ENCODE measurements around the gene MYL11.

Gene MYL11

DNA sequence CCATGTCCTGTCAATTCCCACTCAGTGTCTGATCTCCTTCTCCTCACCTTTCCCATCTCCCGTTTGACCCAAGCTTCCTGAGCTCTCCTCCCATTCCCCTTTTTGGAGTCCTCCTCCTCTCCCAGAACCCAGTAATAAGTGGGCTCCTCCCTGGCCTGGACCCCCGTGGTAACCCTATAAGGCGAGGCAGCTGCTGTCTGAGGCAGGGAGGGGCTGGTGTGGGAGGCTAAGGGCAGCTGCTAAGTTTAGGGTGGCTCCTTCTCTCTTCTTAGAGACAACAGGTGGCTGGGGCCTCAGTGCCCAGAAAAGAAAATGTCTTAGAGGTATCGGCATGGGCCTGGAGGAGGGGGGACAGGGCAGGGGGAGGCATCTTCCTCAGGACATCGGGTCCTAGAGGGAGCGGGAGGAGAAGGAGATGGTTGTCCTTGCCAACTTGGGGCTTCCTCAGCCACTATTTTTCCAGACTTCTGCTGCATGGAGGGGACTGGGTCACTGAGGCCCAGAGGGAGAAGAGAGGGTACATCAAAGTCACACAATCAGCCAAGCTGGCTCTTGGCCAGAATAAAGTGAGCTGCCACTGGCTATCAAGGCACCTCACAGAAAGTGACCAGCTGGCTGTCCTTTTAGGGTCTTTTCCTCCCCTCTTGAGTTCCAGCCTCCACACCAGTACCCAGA is 2.4 kb upstream of the MYL11 start:
- Mint-ChIP-seq H3K4me1 (ENCODE audit: low read depth) (peaks cover 25% of the 10 kb centered on the region), H3K9me3 (no peaks in the 10 kb centered on the region), H3K36me3 (ENCODE audit: low read depth) (peaks cover 9% of the 10 kb centered on the region), H3K27ac (peak overlapping the region; percentile 94), H3K27me3 (ENCODE audit: low read depth) (no peaks in the 10 kb centered on the region), H3K4me3 (peak overlapping the region; percentile 84)

DNA sequence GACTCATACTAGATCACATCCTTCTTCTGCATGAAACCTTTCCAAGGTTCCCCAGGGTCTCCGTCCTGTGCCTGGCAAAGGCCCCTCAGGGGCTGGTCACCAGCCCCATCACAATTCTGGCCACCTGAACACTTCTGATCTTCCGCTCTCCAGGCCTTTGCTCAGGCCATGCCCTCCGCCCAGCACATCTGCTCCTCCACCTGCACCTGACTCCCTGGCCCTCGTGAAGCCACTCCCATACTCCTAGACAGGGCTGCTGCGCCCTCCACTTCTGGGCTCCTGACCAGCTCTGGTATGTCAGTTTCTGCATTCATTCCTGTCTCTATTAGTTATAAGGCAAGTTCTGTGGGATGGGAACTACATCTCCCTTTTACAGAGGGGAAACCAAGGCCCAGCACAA is 1.9 kb upstream of the MYL11 start:
- no peaks in the 10 kb centered on the region for H3K9me3 Mint-ChIP-seq
- no peak overlapping the region for H3K4me3 Mint-ChIP-seq
- H3K4me1 Mint-ChIP-seq (ENCODE audit: low read depth): peaks cover 24% of the 10 kb centered on the region
- no peaks in the 10 kb centered on the region for H3K27me3 Mint-ChIP-seq (ENCODE audit: low read depth)
- no peak overlapping the region for H3K27ac Mint-ChIP-seq
- H3K36me3 Mint-ChIP-seq (ENCODE audit: low read depth): peaks cover 9% of the 10 kb centered on the region

DNA sequence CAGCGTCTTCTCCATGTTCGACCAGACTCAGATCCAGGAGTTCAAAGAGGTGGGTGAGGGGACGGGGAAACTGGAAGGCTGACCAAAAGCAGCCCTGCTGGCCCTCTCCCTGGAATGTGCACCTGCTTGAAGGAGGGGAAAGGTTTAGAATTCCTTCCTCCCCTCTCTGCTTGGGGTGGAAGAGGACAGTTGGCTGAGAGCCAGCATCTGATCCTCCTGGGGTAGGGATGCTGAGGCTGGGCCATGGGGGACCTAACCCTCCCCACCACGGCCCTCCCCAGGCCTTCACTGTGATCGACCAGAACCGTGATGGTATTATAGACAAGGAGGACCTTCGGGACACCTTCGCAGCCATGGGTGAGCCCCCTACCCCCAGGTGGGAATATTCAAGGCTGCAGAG is 1.3 kb downstream of the MYL11 start:
- peaks cover 34% of the 10 kb centered on the region for H3K4me1 Mint-ChIP-seq (ENCODE audit: low read depth)
- H3K9me3 Mint-ChIP-seq: no peaks in the 10 kb centered on the region
- peaks cover 20% of the 10 kb centered on the region for H3K36me3 Mint-ChIP-seq (ENCODE audit: low read depth)
- H3K4me3 Mint-ChIP-seq: no peak overlapping the region
- no peak overlapping the region for H3K27ac Mint-ChIP-seq
- H3K27me3 Mint-ChIP-seq (ENCODE audit: low read depth): no peaks in the 10 kb centered on the region

DNA sequence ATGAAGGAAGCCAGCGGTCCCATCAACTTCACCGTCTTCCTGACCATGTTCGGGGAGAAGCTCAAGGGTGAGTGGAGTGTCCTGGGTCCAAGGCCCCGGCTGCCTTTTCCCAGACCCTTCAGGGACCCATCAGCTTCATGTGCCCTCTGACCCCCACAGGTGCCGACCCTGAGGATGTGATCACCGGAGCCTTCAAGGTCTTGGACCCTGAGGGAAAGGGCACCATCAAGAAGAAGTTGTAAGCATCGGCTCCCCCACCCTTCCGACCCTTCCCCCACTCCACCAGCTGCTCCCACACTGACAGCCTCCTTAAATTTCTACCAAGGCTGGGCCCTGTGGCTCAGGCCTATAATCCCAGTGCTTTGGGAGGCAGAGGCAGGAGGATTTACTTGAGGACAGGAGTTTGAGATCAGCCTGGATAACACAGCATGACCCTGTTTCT is 1.9 kb downstream of the MYL11 start:
- Mint-ChIP-seq H3K4me1 (ENCODE audit: low read depth) (peaks cover 36% of the 10 kb centered on the region), H3K36me3 (ENCODE audit: low read depth) (peaks cover 23% of the 10 kb centered on the region), H3K9me3 (no peaks in the 10 kb centered on the region), H3K4me3 (no peak overlapping the region), H3K27me3 (ENCODE audit: low read depth) (no peaks in the 10 kb centered on the region), H3K27ac (no peak overlapping the region)

DNA sequence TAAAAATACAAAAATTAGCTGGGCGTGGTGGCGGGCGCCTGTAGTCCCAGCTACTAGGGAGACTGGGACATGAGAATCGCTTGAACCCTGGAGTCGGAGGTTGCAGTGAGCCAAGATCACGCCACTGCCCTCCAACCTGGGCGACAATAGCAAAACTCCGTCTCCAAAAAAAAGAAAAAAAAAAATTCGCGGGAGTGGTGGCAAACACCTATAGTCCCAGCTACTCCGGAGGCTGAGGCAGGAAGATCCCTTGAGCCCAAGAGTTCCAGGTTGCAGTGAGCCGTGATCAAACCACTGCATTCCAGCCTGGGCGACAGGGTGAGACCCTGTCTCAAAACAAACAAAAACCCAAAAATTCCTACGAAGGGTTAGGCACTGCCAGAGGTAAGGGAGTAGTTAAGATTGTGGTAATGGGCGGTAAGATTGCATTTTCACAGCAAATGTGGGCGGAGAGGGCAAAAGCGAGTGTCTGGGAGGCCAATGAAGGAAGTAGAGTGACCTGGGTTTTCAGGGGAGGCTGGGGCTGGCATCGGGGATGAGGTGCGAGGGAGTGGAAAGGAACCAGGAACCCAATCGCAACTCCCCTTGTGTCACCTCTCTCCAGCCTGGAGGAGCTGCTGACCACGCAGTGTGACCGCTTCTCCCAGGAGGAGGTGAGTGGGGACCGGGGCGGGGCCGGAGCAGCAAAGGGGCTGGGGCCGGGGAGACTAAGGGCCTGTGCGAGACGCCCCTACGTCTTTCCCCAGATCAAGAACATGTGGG is 2.6 kb downstream of the MYL11 start:
- peaks cover 26% of the 10 kb centered on the region for H3K36me3 Mint-ChIP-seq (ENCODE audit: low read depth)
- H3K9me3 Mint-ChIP-seq: no peaks in the 10 kb centered on the region
- peaks cover 30% of the 10 kb centered on the region for H3K4me1 Mint-ChIP-seq (ENCODE audit: low read depth)
- H3K4me3 Mint-ChIP-seq: peak overlapping the region; percentile 96
- peak overlapping the region; percentile 99 for H3K27ac Mint-ChIP-seq
- no peaks in the 10 kb centered on the region for H3K27me3 Mint-ChIP-seq (ENCODE audit: low read depth)

DNA sequence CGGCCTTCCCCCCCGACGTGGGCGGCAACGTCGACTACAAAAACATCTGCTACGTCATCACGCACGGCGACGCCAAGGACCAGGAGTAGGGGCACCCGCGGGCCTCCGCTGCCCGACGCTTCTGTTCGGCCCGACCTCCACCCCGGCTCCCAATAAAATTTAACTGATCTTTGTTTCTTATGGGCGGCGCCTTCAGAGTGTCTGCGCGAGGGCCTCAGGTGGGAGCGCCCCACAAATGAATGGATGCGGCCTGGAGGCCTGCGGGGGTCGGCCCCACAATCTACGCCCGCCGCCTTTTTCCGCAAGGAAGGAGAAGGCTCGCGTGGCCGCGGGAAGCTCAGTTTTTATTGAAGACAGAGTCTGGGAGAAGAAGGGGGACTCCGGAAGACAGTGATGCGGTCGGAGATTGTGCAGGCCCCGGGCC is 3.2 kb downstream of the MYL11 start:
- Mint-ChIP-seq H3K27ac (peak overlapping the region; percentile 99), H3K4me1 (ENCODE audit: low read depth) (peaks cover 34% of the 10 kb centered on the region), H3K9me3 (no peaks in the 10 kb centered on the region), H3K36me3 (ENCODE audit: low read depth) (peaks cover 28% of the 10 kb centered on the region), H3K4me3 (peak overlapping the region; percentile 96), H3K27me3 (ENCODE audit: low read depth) (no peaks in the 10 kb centered on the region)

DNA sequence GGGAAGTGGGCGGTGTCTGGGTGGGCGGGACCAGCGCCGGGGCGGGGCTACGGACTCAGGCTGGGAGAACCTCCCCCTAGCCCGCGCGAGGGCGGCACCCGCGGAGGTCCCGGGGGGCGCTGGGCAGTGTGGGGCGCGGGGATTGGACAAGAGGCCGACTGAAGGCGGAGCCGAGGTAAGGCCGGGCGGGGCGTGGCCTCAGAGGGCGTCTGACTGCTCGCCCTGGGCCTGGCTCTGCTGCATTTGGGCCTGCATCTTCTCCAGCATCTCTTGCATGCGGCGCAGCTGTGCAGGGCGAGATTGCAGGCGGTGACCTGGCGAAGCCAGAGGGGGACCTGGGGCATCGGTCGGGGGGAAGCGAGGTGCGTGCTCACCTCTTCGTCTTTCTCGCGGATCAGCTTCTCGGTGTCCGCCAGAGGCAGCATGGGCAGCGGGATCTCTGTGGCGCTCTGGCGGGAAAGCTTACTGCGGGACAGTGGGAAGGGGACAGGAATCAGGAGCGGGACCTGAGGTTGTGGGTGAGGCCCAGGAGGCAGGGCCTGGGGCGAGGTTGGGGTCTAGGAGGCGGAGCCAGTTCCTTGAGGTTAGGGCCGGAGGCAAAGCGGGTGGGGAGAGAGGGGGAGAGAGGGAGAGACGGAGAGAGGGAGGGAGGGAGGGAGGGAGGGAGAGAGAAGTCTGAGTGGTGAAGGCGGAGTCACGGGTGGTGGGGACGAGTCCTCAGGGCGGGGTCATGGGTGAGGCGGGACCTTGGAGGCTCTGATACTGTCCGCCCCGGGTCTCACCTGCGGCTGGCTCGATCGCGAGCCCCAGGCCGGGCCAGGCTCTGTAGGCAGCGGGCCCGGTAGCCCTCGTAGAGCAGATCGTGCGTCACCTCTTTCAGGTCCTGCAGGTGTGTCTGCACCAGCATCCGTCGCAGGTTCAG is 3.9 kb downstream of the MYL11 start:
- Mint-ChIP-seq H3K36me3 (ENCODE audit: low read depth) (peaks cover 28% of the 10 kb centered on the region), H3K27ac (peak overlapping the region; percentile 99), H3K9me3 (no peaks in the 10 kb centered on the region), H3K4me1 (ENCODE audit: low read depth) (peaks cover 34% of the 10 kb centered on the region), H3K4me3 (peak overlapping the region; percentile 96), H3K27me3 (ENCODE audit: low read depth) (no peaks in the 10 kb centered on the region)

DNA sequence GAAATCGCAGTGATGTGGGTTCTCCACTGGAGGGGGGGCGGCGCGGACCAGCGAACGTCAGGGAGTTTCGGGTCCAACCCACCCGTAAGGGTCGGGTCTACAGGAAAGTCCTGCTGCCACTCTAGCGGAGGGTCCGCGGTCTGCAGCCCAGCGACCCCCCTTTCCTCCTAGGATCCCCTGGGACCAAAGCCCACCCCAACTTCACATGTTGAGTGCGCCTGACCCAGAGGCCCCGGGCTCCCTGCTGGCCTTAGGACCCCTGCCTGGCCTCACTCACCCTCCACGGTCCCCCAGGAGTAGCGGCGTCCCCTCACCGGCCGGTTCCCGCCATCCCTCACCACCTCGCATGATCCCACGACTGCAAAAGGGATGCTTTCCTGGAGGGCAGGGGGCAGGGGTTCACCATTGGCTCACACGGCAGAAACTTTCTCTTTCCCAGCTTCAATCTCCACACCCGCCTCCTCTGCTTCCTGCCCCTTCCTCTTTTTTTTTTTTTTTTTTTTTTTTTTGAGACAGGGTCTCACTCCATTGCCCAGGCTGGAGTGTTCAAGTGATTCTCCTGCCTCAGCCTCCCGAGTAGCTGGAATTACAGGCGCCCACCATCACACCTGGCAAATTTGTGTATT is 4.7 kb downstream of the MYL11 start:
- Mint-ChIP-seq H3K27ac (peak overlapping the region; percentile 99), H3K4me1 (ENCODE audit: low read depth) (peaks cover 37% of the 10 kb centered on the region), H3K27me3 (ENCODE audit: low read depth) (no peaks in the 10 kb centered on the region), H3K9me3 (no peaks in the 10 kb centered on the region), H3K36me3 (ENCODE audit: low read depth) (peaks cover 30% of the 10 kb centered on the region), H3K4me3 (peak overlapping the region; percentile 96)

DNA sequence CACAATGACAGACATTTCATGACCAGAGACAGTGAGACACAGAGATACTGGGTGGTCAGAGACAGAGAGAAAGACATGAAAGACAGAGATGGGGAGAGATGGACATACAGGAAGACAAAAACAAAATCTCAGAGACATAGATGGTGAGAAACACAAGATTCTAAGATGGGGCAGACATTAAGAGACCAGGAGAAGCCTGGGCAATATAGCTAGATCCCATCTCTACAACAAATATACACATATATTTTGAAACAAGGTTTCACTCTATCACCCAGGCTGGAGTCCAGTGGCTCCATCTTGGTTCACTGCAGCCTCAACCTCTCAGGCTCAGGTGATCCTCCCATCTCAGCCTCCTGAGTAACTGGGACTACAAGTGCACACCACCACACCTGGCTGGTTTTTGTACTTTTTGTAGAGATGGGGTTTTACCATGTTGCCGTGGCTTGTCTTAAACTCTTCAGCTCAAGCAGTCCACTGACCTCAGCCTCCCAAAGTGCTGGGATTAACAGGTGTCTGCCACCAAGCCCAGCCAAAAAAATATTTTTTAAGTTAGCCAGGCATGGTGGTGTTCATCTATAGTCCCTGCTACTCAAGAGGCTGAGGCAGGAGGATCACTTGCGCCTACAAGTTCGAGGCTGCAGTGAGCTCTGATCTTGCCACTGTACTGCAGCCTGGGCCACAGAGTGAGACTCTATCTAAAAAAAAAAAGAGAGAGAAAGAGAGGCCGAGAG is 5.6 kb downstream of the MYL11 start:
- Mint-ChIP-seq H3K4me1 (ENCODE audit: low read depth) (peaks cover 37% of the 10 kb centered on the region), H3K9me3 (no peaks in the 10 kb centered on the region), H3K36me3 (ENCODE audit: low read depth) (peaks cover 30% of the 10 kb centered on the region), H3K27ac (peak overlapping the region; percentile 99), H3K27me3 (ENCODE audit: low read depth) (no peaks in the 10 kb centered on the region), H3K4me3 (peak overlapping the region; percentile 96)

DNA sequence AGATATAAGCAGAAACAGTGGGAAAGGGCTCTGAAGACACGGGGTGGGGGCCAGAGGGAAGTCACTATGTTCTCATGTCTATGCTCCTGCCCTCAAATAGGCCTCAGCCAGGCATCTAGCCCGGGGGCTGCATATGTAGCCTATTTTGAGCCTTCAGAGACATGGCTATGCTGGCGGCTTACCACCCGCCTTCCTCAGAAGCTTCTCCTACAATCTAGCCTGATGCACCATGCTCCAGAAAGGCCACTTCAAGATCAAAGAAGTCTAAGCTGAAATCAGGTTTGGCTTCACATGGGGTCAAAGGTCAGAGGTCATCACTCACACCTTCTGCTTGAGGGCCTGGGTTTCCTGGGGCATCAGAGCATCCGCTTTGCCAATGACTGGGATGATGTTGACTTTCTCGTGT is 6.2 kb downstream of the MYL11 start:
- Mint-ChIP-seq H3K4me3 (peak overlapping the region; percentile 88), H3K27ac (peak overlapping the region; percentile 98), H3K4me1 (ENCODE audit: low read depth) (peaks cover 37% of the 10 kb centered on the region), H3K36me3 (ENCODE audit: low read depth) (peaks cover 30% of the 10 kb centered on the region), H3K9me3 (no peaks in the 10 kb centered on the region), H3K27me3 (ENCODE audit: low read depth) (no peaks in the 10 kb centered on the region)

DNA sequence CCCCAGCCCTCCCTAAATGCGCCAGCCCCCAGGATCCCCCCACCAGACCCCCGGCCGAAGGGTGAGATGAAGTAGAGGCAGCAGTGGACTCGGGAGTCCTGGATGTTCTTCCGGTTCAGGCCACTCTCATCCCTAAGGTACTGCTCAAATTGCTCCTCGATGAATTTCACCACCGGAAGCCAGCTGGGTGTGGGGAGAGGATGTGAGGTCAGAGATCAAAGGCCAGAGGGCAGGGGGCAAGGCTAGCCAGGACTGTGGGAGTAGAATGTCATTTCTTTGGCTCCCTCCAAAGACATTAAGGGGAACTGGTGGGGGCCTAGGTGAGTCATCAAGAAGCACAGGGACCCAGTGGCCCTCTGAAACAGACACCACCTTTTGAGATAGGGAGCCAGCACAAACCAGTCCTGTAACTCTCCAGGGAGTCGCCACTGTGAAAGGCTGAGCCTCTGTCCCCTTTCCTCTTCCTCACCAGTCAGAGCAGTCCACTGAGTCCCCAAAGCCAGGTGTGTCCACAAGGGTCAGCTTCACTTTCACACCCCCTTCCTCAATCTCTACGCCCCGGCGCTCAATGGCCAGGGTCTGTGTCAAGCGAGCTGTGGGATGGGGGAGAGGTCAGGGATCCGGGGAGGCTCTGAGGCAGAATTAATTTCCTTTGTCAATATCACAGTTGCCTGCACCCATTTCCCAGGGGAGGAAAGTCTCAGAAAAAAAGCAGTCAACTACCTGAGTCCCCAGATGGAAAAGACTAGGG is 6.9 kb downstream of the MYL11 start:
- Mint-ChIP-seq H3K4me3 (peak overlapping the region; percentile 88), H3K27ac (peak overlapping the region; percentile 98)

DNA sequence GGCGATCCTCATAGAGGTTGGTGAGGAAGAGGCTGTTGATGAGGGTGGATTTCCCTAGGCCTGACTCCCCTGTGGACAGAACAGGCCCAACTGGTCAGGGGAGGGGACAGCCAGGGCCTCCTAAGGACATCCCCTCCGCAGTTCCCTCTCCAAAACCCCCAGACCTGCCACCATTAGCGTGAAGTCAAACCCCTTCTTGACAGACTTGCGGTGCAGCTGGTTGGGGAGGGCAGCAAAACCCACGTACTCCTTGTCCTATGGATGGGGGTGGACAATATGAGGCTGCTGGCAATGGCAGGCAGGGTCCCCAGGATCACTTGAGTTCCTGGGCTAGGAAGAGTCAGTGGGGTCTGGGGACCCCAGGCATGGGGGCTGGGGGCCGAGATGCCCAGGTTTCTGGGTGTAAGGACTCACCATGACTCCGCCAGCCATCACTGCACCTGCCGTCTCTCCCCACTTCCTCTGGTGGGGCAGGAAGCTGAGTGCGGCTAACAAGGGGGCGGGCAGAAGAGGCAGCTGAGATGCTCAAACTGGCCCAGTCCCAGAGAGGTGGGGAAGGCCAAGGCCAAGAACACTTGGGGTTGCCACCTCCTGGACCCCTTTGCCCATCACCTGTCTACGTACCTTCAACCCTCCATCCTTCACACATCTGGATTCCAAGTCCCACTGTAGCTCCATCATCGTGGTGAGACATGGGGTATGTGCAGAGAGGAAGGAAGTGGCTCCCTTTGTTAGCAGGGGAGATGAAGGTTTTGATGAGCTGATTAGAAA is 7.7 kb downstream of the MYL11 start, which contains the start of gene SEPTIN1:
Gene SEPTIN1 (minus strand): TSS at position 451 of the 771 bp plus-strand sequence. CDS start 19 bp downstream, at position 432.
- H3K4me3 Mint-ChIP-seq: peak within 1 kb of the TSS; percentile 88
- peak within 1 kb of the TSS; percentile 98 for H3K27ac Mint-ChIP-seq
- H3K36me3 Mint-ChIP-seq (ENCODE audit: low read depth): peaks cover 26% of the 10 kb centered on the region
- H3K27me3 Mint-ChIP-seq (ENCODE audit: low read depth): no peaks in the 10 kb centered on the region
- H3K9me3 Mint-ChIP-seq: no peaks in the 10 kb centered on the region
- peaks cover 34% of the 10 kb centered on the region for H3K4me1 Mint-ChIP-seq (ENCODE audit: low read depth)

More for the DNA sequence above, 6.9 kb downstream of the MYL11 start:
- Mint-ChIP-seq H3K36me3 (ENCODE audit: low read depth) (peaks cover 30% of the 10 kb centered on the region), H3K27me3 (ENCODE audit: low read depth) (no peaks in the 10 kb centered on the region), H3K9me3 (no peaks in the 10 kb centered on the region), H3K4me1 (ENCODE audit: low read depth) (peaks cover 37% of the 10 kb centered on the region)

Data from T-helper 1 cell treated with Interleukin-12 subunit alpha and Interleukin-12 subunit beta and Interleukin-4 antibody, amounts not matched to agents 30 μg/mL and 1 μg/mL, for 36 hours (primary cell).